ENCODE measurements around the gene MSRB3. TPM values are rescaled to one million over a fixed set of nuclear protein-coding genes. Genes with fewer than 3 reads are reported as not detected.
A peak's percentile ranks its signal among the peaks of the same experiment; 100 is the strongest.

The MSRB3 gene
- polyA plus RNA-seq, 1 of the 3 experiments (the other 2 are of a cell fraction), result 24.3 TPM

- Histone ChIP-seq H3K4me1 (ENCODE audit: control insufficient read depth in 1 of 2, insufficient read depth in 2 of 2, low read depth in 1 of 2, low read length in 1 of 2) (peaks cover 0 to 21% of the 10 kb centered on the region in 2 experiments; a peak in 3 of 4 replicates), H2AFZ (ENCODE audit: low read depth) (no peak overlapping the region), H3K4me2 (peak overlapping the region; percentile 51; the same call in 1 of the 2 replicates), H3K9me3 (no peaks in the 10 kb centered on the region), H3K36me3 (replicated peaks in 1 of 2; ENCODE audit: control insufficient read depth in 1 of 2, insufficient read depth in 2 of 2, low read length in 1 of 2) (no peaks in the 10 kb centered on the region), H3K4me3 (ENCODE audit: low read depth in 2 of 2, low read length in 1 of 2) (no peak overlapping the region), H4K20me1 (ENCODE audit: insufficient read depth) (no peaks in the 10 kb centered on the region), H3K9me2 (no peaks in the 10 kb centered on the region), H3F3A (replicated peaks; ENCODE audit: insufficient read depth) (peaks cover 29% of the 10 kb centered on the region), H3K27me3 (ENCODE audit: insufficient read depth) (no peaks in the 10 kb centered on the region), H3K9ac (no peak overlapping the region), H3K27ac (ENCODE audit: low read depth in 2 of 2, low read length in 1 of 2) (peak overlapping the region; percentile 64 to 83; a peak in 2 of 4 replicates), H3K79me2 (ENCODE audit: insufficient read depth) (no peaks in the 10 kb centered on the region)
- no peak for DNase-seq
- POLR2A ChIA-PET, result no interaction called here
- TF ChIP-seq MAX (IDR thresholded peaks at IDR 0.05; ENCODE audit: low read depth), result no peak
- TF ChIP-seq REST (IDR thresholded peaks at IDR 0.05; ENCODE audit: low read depth, low read length), result peak; percentile 92
- 46% methylated on average over 5 of the region's 5 CpGs for WGBS (ENCODE audit: low lambda C conversion rate)
- CTCF ChIA-PET, result no interaction called here
These were observed 223.5 kb downstream of the MSRB3 start for GRCh38 chr12:65501935-65502334.

- POLR2A ChIA-PET, result no interaction called here
- H3K4me3 ChIP-seq (ENCODE audit: low read depth in 2 of 2, low read length in 1 of 2), result no peak overlapping the region
- no peaks in the 10 kb centered on the region for H3K9me2 ChIP-seq
- no peaks in the 10 kb centered on the region for H3K9me3 ChIP-seq
- H3K9ac ChIP-seq, result no peak overlapping the region
- H3K4me1 ChIP-seq (ENCODE audit: control insufficient read depth in 1 of 2, insufficient read depth in 2 of 2, low read depth in 1 of 2, low read length in 1 of 2), result peaks cover 0 to 21% of the 10 kb centered on the region in 2 experiments
- H3K4me2 ChIP-seq, result no peak overlapping the region
- CTCF ChIA-PET, result no interaction called here
- TF ChIP-seq NFIC (IDR thresholded peaks at IDR 0.05; ENCODE audit: borderline replicate concordance), result no peak
- TF ChIP-seq PBX3 (IDR thresholded peaks at IDR 0.05), result no peak
- no peak for TF ChIP-seq RXRA (IDR thresholded peaks at IDR 0.05; ENCODE audit: borderline replicate concordance, low read depth)
- no peak for TF ChIP-seq GABPA (IDR thresholded peaks at IDR 0.05; ENCODE audit: low read depth)
- no peak for TF ChIP-seq MEF2A (IDR thresholded peaks at IDR 0.05; ENCODE audit: borderline replicate concordance, low read depth)
- TF ChIP-seq ELF1 (IDR thresholded peaks at IDR 0.05), result no peak
- no peak for TF ChIP-seq NRF1 (IDR thresholded peaks at IDR 0.05; ENCODE audit: low read depth, low read length)
- no peak for TF ChIP-seq EP300 (IDR thresholded peaks at IDR 0.05; ENCODE audit: borderline replicate concordance in 1 of 2, low read depth in 1 of 2, low read length in 1 of 2)
- TF ChIP-seq REST (IDR thresholded peaks at IDR 0.05; ENCODE audit: low read depth, low read length), result no peak
- TF ChIP-seq USF2 (IDR thresholded peaks at IDR 0.05; ENCODE audit: borderline replicate concordance, low read depth, low read length), result no peak
- no peak for TF ChIP-seq CHD2 (IDR thresholded peaks at IDR 0.05; ENCODE audit: low read length, partially characterized antibody)
- no peaks in the 10 kb centered on the region for H3K79me2 ChIP-seq (ENCODE audit: insufficient read depth)
- 100% methylated on average over 1 of the region's 1 CpG for WGBS (ENCODE audit: low lambda C conversion rate)
- H2AFZ ChIP-seq (ENCODE audit: low read depth), result no peak overlapping the region
- H3K36me3 ChIP-seq (replicated peaks in 1 of 2; ENCODE audit: control insufficient read depth in 1 of 2, insufficient read depth in 2 of 2, low read length in 1 of 2), result no peaks in the 10 kb centered on the region
- DNase-seq, result no peak
- H3F3A ChIP-seq (replicated peaks; ENCODE audit: insufficient read depth), result peaks cover 29% of the 10 kb centered on the region
- no peaks in the 10 kb centered on the region for H4K20me1 ChIP-seq (ENCODE audit: insufficient read depth)
- no peak overlapping the region for H3K27ac ChIP-seq (ENCODE audit: low read depth in 2 of 2, low read length in 1 of 2)
- H3K27me3 ChIP-seq (ENCODE audit: insufficient read depth), result no peaks in the 10 kb centered on the region
These were observed 225.9 kb downstream of the MSRB3 start for GRCh38 chr12:65504417-65504816.
